MM.1S (cell line): ENCODE results near the gene INTS15.

Source experiments
- DNase-seq: peaks from one replicate; pipeline ENCODE4 v3.0.0-alpha.2; 2015
- H2AFZ ChIP-seq: fragments of 300-600 bp; sonication (generic); 2 replicates; pipeline ENCODE4 v1.6.0; 2016; ENCODE audit warnings: antibody characterized with exemption, low read length
- H3F3A ChIP-seq: fragments of 300-600 bp; sonication (generic); 2 replicates; pipeline ENCODE4 v1.6.1; 2016; ENCODE audit warnings: mild to moderate bottlenecking, antibody characterized with exemption, low read length, moderate library complexity, mixed read lengths; ENCODE audit not compliant: insufficient read depth
- H3K27ac ChIP-seq: fragments of 300-600 bp; sonication (generic); 2 replicates; pipeline ENCODE4 v1.5.1; 2016; ENCODE audit warnings: mild to moderate bottlenecking, low read length
- H3K27me3 ChIP-seq: fragments of 300-600 bp; sonication (generic); replicated peaks from 2 replicates; pipeline ENCODE4 v1.6.0; 2016; ENCODE audit warnings: low read length; ENCODE audit not compliant: insufficient read depth
- H3K36me3 ChIP-seq: fragments of 300-600 bp; sonication (generic); replicated peaks from 2 replicates; pipeline ENCODE4 v1.6.1; 2016; ENCODE audit warnings: mild to moderate bottlenecking, low read length, mixed read lengths; ENCODE audit not compliant: insufficient read depth
- H3K4me1 ChIP-seq: fragments of 300-600 bp; sonication (generic); 2 replicates; pipeline ENCODE4 v1.6.1; 2016; ENCODE audit warnings: low read length, mixed read lengths
- H3K4me2 ChIP-seq: fragments of 300-600 bp; sonication (generic); 2 replicates; pipeline ENCODE4 v1.6.0; 2016; ENCODE audit warnings: low read depth, low read length
- H3K4me3 ChIP-seq: fragments of 300-600 bp; sonication (generic); 2 replicates; pipeline ENCODE4 v1.5.1; 2016; ENCODE audit warnings: low read length, mixed read lengths
- H3K79me2 ChIP-seq: fragments of 300-600 bp; sonication (generic); 2 replicates; pipeline ENCODE4 v1.6.1; 2016; ENCODE audit warnings: mixed run types, low read length, mixed read lengths
- H3K9ac ChIP-seq: fragments of 300-600 bp; sonication (generic); 2 replicates; pipeline ENCODE4 v1.6.1; 2016; ENCODE audit warnings: low read length, mixed read lengths
- H3K9me2 ChIP-seq: fragments of 300-600 bp; sonication (generic); replicated peaks from 2 replicates; pipeline ENCODE4 v1.6.1; 2016; ENCODE audit warnings: mild to moderate bottlenecking, low read length, mixed read lengths; ENCODE audit not compliant: insufficient read depth
- H3K9me3 ChIP-seq: fragments of 300-600 bp; sonication (generic); replicated peaks from 2 replicates; pipeline ENCODE4 v1.6.1; 2016; ENCODE audit warnings: mild to moderate bottlenecking, low read length, mixed read lengths; ENCODE audit not compliant: insufficient read depth
- H4K20me1 ChIP-seq: fragments of 300-600 bp; sonication (generic); 2 replicates; pipeline ENCODE4 v1.6.1; 2016; ENCODE audit warnings: mild to moderate bottlenecking, low read length, moderate library complexity, mixed read lengths; ENCODE audit not compliant: insufficient read depth
- EZH2 ChIP-seq: fragments of 300-600 bp; sonication (generic); optimal IDR thresholded peaks from 2 replicates; pipeline ENCODE3; 2017; ENCODE audit warnings: low read depth, mild to moderate bottlenecking, antibody characterized with exemption, low read length, mixed read lengths
- EZH2phosphoT487 ChIP-seq: fragments of 300-600 bp; sonication (generic); IDR thresholded peaks from 2 replicates; pipeline ENCODE4 v1.6.1; 2018; ENCODE audit warnings: antibody characterized with exemption, low read length
- TF ChIP-seq, protein P1 (sequence below): fragments of 300-600 bp; sonication (generic); IDR thresholded peaks from 2 replicates; pipeline ENCODE4 v1.5.1; 2016; ENCODE audit warnings: antibody characterized with exemption, low read length, mixed read lengths

Gene INTS15

DNA sequence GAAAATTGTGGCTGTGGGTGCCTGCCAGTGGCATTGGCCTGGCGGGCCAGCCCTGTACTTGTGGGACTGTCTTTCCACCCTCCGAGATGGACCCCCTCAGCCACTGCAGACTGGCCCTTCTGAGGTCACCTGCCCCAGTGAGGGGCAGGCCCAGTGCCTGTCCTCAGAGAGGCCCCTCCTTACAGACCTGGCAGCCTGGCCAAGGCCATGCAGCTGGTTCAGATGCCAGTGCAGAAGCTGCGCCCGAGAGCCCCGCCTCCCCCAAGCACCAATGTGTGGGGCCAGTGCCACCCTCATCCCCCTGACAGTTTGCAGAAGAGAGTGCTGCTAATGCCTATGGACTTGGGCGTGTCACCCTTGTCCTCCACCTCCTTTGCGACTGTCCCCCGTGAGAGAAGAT lies 57.3 kb downstream of the INTS15 start:
- Histone ChIP-seq H3K27me3 (no peaks in the 10 kb centered on the region), H3K4me1 (no peaks in the 10 kb centered on the region), H2AFZ (no peak overlapping the region), H3K27ac (no peak overlapping the region), H3K4me3 (no peak overlapping the region), H3K79me2 (no peaks in the 10 kb centered on the region), H4K20me1 (no peaks in the 10 kb centered on the region), H3K36me3 (peaks cover 8% of the 10 kb centered on the region; the same call in 1 of the 2 replicates), H3K9me2 (no peaks in the 10 kb centered on the region), H3K4me2 (no peak overlapping the region), H3K9me3 (no peaks in the 10 kb centered on the region; the same call in 1 of the 2 replicates), H3K9ac (no peak overlapping the region), H3F3A (no peaks in the 10 kb centered on the region)
- TF ChIP-seq EZH2 (no peak), EZH2phosphoT487 (no peak)
- TF ChIP-seq, protein P1, sequence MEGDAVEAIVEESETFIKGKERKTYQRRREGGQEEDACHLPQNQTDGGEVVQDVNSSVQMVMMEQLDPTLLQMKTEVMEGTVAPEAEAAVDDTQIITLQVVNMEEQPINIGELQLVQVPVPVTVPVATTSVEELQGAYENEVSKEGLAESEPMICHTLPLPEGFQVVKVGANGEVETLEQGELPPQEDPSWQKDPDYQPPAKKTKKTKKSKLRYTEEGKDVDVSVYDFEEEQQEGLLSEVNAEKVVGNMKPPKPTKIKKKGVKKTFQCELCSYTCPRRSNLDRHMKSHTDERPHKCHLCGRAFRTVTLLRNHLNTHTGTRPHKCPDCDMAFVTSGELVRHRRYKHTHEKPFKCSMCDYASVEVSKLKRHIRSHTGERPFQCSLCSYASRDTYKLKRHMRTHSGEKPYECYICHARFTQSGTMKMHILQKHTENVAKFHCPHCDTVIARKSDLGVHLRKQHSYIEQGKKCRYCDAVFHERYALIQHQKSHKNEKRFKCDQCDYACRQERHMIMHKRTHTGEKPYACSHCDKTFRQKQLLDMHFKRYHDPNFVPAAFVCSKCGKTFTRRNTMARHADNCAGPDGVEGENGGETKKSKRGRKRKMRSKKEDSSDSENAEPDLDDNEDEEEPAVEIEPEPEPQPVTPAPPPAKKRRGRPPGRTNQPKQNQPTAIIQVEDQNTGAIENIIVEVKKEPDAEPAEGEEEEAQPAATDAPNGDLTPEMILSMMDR, result no peak
- no peak for DNase-seq

- no peaks in the 10 kb centered on the region for H3K27me3 ChIP-seq
- H3K79me2 ChIP-seq, result no peaks in the 10 kb centered on the region
- DNase-seq, result no peak
- no peak overlapping the region for H3K4me3 ChIP-seq
- no peaks in the 10 kb centered on the region; the same call in 1 of the 2 replicates for H3K9me3 ChIP-seq
- TF ChIP-seq, protein P1, result no peak
- no peak overlapping the region for H3K27ac ChIP-seq
- no peak overlapping the region for H3K4me2 ChIP-seq
- H3K9me2 ChIP-seq, result no peaks in the 10 kb centered on the region
- no peak overlapping the region for H3K9ac ChIP-seq
- no peaks in the 10 kb centered on the region for H3K4me1 ChIP-seq
- no peaks in the 10 kb centered on the region for H3F3A ChIP-seq
- peaks cover 8% of the 10 kb centered on the region; the same call in 1 of the 2 replicates for H3K36me3 ChIP-seq
- H4K20me1 ChIP-seq, result no peaks in the 10 kb centered on the region
- H2AFZ ChIP-seq, result no peak overlapping the region
Observed at GRCh38 chr7:6647541-6647940, 57.7 kb downstream of the INTS15 start.

DNA sequence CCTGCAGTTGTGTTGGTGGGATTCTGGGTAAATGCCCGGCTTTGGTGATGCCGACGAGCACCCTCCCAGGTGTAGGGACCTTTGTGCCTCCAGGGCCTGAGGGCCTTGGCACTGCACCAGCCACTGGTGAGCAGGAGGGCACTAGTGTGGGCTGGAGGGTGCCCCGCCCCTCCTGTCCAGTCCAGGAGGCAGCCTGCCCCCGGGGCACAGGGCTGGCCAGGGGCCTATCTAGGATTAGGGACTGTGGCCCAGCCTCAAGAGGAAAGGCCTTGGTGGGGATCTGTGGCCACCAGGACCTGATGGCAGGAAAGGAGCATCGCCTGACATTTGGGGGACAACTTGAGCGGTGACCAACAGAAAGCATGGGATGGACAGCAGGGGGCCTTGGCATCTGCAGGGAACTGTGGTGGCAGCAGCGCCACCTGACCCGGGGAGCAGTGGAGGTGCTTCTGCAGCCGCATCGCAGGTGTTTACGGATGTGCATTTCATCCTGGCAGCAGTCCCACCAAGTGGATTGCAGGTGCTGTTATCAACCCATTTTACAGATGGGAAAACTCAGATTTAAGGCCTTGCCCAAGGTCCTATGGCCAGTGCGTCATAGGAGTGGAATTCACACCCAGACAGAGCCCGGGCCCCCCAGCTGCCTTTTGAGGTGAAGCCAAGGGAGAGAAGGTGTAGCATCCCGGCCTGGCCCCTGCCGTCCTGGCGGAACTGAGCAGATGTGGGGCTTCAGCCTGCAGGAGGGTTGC lies 58.4 kb downstream of the INTS15 start:
- no peaks in the 10 kb centered on the region for H4K20me1 ChIP-seq
- no peak overlapping the region for H3K4me3 ChIP-seq
- H3F3A ChIP-seq, result no peaks in the 10 kb centered on the region
- no peak overlapping the region for H3K4me2 ChIP-seq
- H3K9me2 ChIP-seq, result no peaks in the 10 kb centered on the region
- H3K9me3 ChIP-seq, result no peaks in the 10 kb centered on the region; the same call in 1 of the 2 replicates
- H3K4me1 ChIP-seq, result no peaks in the 10 kb centered on the region
- TF ChIP-seq, protein P1, result no peak
- no peak for TF ChIP-seq EZH2phosphoT487
- TF ChIP-seq EZH2, result no peak
- no peak overlapping the region for H3K27ac ChIP-seq
- H2AFZ ChIP-seq, result no peak overlapping the region
- H3K79me2 ChIP-seq, result no peaks in the 10 kb centered on the region
- no peak for DNase-seq
- H3K27me3 ChIP-seq, result no peaks in the 10 kb centered on the region
- no peak overlapping the region for H3K9ac ChIP-seq
- peaks cover 8% of the 10 kb centered on the region; the same call in 1 of the 2 replicates for H3K36me3 ChIP-seq
